H9 (cell line): ENCODE data around the gene C2orf92. TPM values are rescaled to one million over a fixed set of nuclear protein-coding genes. Genes with fewer than 3 reads are reported as not detected.

Experiments used
- DNase-seq: peaks from one replicate; pipeline ENCODE4 v3.0.0-alpha.2; 2017
- H2AFZ ChIP-seq: one replicate; pipeline ENCODE4 v1.6.1; 2013; ENCODE audit warnings: mild to moderate bottlenecking, low read length, control low read depth, moderate library complexity
- H2AK5ac ChIP-seq: 2 replicates; pipeline ENCODE4 v1.6.1; 2013; ENCODE audit warnings: low read length, control low read depth, mixed read lengths; ENCODE audit not compliant: insufficient read length
- H2BK120ac ChIP-seq: one replicate; pipeline ENCODE4 v1.6.1; 2013; ENCODE audit warnings: low read depth, mild to moderate bottlenecking, low read length, control low read depth, inconsistent platforms; ENCODE audit not compliant: poor library complexity, severe bottlenecking
- H2BK12ac ChIP-seq: 2 replicates; pipeline ENCODE4 v1.6.1; 2013; ENCODE audit warnings: low read length, control low read depth, mixed read lengths, low read depth; ENCODE audit not compliant: insufficient read length
- H2BK15ac ChIP-seq: 2 replicates; pipeline ENCODE4 v1.6.1; 2013; ENCODE audit warnings: low read depth, low read length, control low read depth
- H2BK20ac ChIP-seq: one replicate; pipeline ENCODE4 v1.6.1; 2013; ENCODE audit warnings: low read depth, mild to moderate bottlenecking, low read length, control low read depth, inconsistent platforms; ENCODE audit not compliant: poor library complexity, severe bottlenecking
- H2BK5ac ChIP-seq: 2 replicates; pipeline ENCODE4 v1.6.1; 2013; ENCODE audit warnings: low read length, control low read depth, mixed read lengths; ENCODE audit not compliant: insufficient read length
- H3K14ac ChIP-seq: 2 replicates; pipeline ENCODE4 v1.6.1; 2013; ENCODE audit warnings: low read length, control low read depth; ENCODE audit not compliant: insufficient read depth
- H3K18ac ChIP-seq: 2 replicates; pipeline ENCODE4 v1.6.1; 2013; ENCODE audit warnings: low read depth, mild to moderate bottlenecking, mixed read lengths, low read length, control low read depth; ENCODE audit not compliant: insufficient read length
- H3K23ac ChIP-seq: 2 replicates; pipeline ENCODE4 v1.6.1; 2013; ENCODE audit warnings: low read length, control low read depth, mixed read lengths, low read depth; ENCODE audit not compliant: insufficient read length
- H3K23me2 ChIP-seq: 2 replicates; pipeline ENCODE4 v1.6.1; 2013; ENCODE audit warnings: low read depth, mild to moderate bottlenecking, mixed read lengths, low read length, control low read depth; ENCODE audit not compliant: insufficient read length, poor library complexity, severe bottlenecking
- H3K27ac ChIP-seq: 2 replicates; pipeline ENCODE4 v1.5.1; 2013; ENCODE audit warnings: low read length, control low read depth, mixed read lengths, low read depth; ENCODE audit not compliant: insufficient read length
- H3K27me3 ChIP-seq: 2 replicates; pipeline ENCODE4 v1.6.1; 2013; ENCODE audit warnings: low read length, control low read depth, inconsistent platforms; ENCODE audit not compliant: insufficient read depth
- H3K4ac ChIP-seq: 2 replicates; pipeline ENCODE4 v1.6.1; 2013; ENCODE audit warnings: low read depth, mild to moderate bottlenecking, control low read depth, inconsistent platforms, low read length, moderate library complexity
- H3K4me1 ChIP-seq: 2 replicates; pipeline ENCODE4 v1.6.1; 2013; ENCODE audit warnings: low read length, control low read depth, inconsistent platforms; ENCODE audit not compliant: insufficient read depth
- H3K4me2 ChIP-seq: 2 replicates; pipeline ENCODE4 v1.6.1; 2013; ENCODE audit warnings: low read length, control low read depth, mixed read lengths; ENCODE audit not compliant: insufficient read length, insufficient read depth
- H3K56ac ChIP-seq: 2 replicates; pipeline ENCODE4 v1.6.1; 2013; ENCODE audit warnings: low read depth, mild to moderate bottlenecking, mixed read lengths, low read length, control low read depth; ENCODE audit not compliant: insufficient read length
- H3K79me1 ChIP-seq: 2 replicates; pipeline ENCODE4 v1.6.1; 2013; ENCODE audit warnings: low read depth, mild to moderate bottlenecking, moderate library complexity, low read length, control low read depth, inconsistent platforms; ENCODE audit not compliant: insufficient read depth, poor library complexity, severe bottlenecking
- H3K79me2 ChIP-seq: 2 replicates; pipeline ENCODE4 v1.6.1; 2013; ENCODE audit warnings: low read length, control low read depth, inconsistent platforms; ENCODE audit not compliant: insufficient read depth
- H3K9ac ChIP-seq: 2 replicates; pipeline ENCODE4 v1.6.1; 2013; ENCODE audit warnings: low read length, control low read depth, mixed read lengths; ENCODE audit not compliant: insufficient read length; ENCODE audit errors: extremely low read depth
- H3K9me3 ChIP-seq: one replicate; pipeline ENCODE4 v1.6.1; 2013; ENCODE audit warnings: low read depth, low read length, inconsistent platforms; ENCODE audit not compliant: control insufficient read depth
- H3T11ph ChIP-seq: one replicate; pipeline ENCODE4 v1.6.1; 2013; ENCODE audit warnings: mild to moderate bottlenecking, low read length, control low read depth, inconsistent platforms
- H4K20me1 ChIP-seq: one replicate; pipeline ENCODE4 v1.6.1; 2013; ENCODE audit not compliant: control insufficient read depth, insufficient read length, insufficient read depth
- H4K5ac ChIP-seq: 2 replicates; pipeline ENCODE4 v1.6.1; 2013; ENCODE audit warnings: low read depth, mild to moderate bottlenecking, mixed read lengths, low read length, control low read depth; ENCODE audit not compliant: insufficient read length
- H4K8ac ChIP-seq: replicated peaks from 2 replicates; pipeline ENCODE4 v1.6.1; 2013; ENCODE audit warnings: low read length, control low read depth, mixed read lengths, low read depth; ENCODE audit not compliant: insufficient read length
- H4K91ac ChIP-seq: 2 replicates; pipeline ENCODE4 v1.6.1; 2013; ENCODE audit warnings: low read depth, mild to moderate bottlenecking, moderate library complexity, mixed read lengths, low read length, control low read depth; ENCODE audit not compliant: insufficient read length
- H3K27ac Mint-ChIP-seq, 3 experiments: 2 replicates in 2 of 3; 3 replicates in 1 of 3; pipeline ENCODE4 v1.8.0; 2020 to 2021; ENCODE audit warnings: mixed read lengths in 3 of 3, mild to moderate bottlenecking in 1 of 3, moderate library complexity in 1 of 3
- H3K27me3 Mint-ChIP-seq: 2 replicates; pipeline ENCODE4 v1.8.0; 2021; ENCODE audit warnings: low read depth, mild to moderate bottlenecking, moderate library complexity, mixed read lengths
- H3K36me3 Mint-ChIP-seq, 3 experiments: 2 replicates in 2 of 3; 3 replicates in 1 of 3; pipeline ENCODE4 v1.8.0; 2020 to 2021; ENCODE audit warnings: low read depth in 3 of 3, mixed read lengths in 3 of 3; ENCODE audit not compliant: insufficient read depth in 1 of 3
- H3K4me1 Mint-ChIP-seq, 2 experiments: 2 replicates each; pipeline ENCODE4 v1.8.0; 2020; ENCODE audit warnings: mixed read lengths in 2 of 2
- H3K4me3 Mint-ChIP-seq, 2 experiments: 2 replicates in 1 of 2; 3 replicates in 1 of 2; pipeline ENCODE4 v1.8.0; 2020 to 2021; ENCODE audit warnings: mild to moderate bottlenecking in 2 of 2, mixed read lengths in 2 of 2, moderate library complexity in 1 of 2
- H3K9me3 Mint-ChIP-seq, 2 experiments: 2 replicates in 1 of 2; 3 replicates in 1 of 2; pipeline ENCODE4 v1.8.0; 2020; ENCODE audit warnings: mild to moderate bottlenecking in 2 of 2, mixed read lengths in 2 of 2, moderate library complexity in 1 of 2
- CTCF ChIP-seq: fragments of 200-600 bp; sonication (generic); conservative IDR thresholded peaks from 3 replicates; pipeline ENCODE4 v1.8.0; 2021; ENCODE audit warnings: antibody characterized with exemption, mild to moderate bottlenecking
- WGBS: extraction: QIAGEN DNeasy Blood & Tissue Kit; methylation state at CpG from one replicate; pipeline ENCODE4 v1.1.7; 2013; ENCODE audit warnings: missing lambda C conversion rate, low lambda C conversion rate, mixed read lengths; ENCODE audit not compliant: insufficient read length; ENCODE audit errors: extremely low coverage; 5-methylcytosine and 5-hydroxymethylcytosine counted together
- total RNA-seq: library from RNA; stranded (reverse); gene quantifications from 2 replicates; pipeline ENCODE4 v1.2.1, GENCODE V29; 2021

C2orf92 gene
- total RNA-seq, 1 experiment from 2014 or later, result 7.3 TPM

DNA sequence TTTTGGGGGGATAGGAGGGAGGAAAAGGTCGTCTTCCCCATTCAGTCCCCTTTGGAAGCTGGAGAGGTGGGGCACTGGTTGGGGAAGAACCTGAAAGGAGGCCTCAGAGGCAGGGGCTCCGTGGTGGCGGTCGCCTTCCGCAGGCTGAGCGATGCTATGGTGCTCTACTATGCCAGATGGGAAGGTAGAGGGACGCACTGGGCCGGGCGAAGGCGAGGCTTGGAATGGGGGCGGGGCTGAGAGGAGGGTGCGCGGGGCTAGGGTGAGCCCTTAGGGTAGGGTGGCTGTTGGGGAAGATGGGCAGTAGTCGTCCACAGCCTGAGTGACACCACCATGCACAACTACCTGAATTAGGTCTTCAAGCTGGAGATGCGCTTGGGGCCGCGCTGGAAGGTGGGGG is 55.0 kb downstream of the C2orf92 start:
- no peak overlapping the region for H2AFZ ChIP-seq

More for the DNA sequence above, 55.0 kb downstream of the C2orf92 start:
- no peak for TF ChIP-seq CTCF
- H3K9me3 ChIP-seq, result no peaks in the 10 kb centered on the region
- no peak overlapping the region for H4K91ac ChIP-seq
- H2BK120ac ChIP-seq, result no peak overlapping the region
- no peaks in the 10 kb centered on the region for H3K27me3 ChIP-seq
- no peak overlapping the region for H2BK12ac ChIP-seq
- no peak overlapping the region for H3K14ac ChIP-seq
- peaks cover 16% of the 10 kb centered on the region in 2 experiments for H3K4me1 Mint-ChIP-seq
- H2AK5ac ChIP-seq, result no peak overlapping the region
- no peak overlapping the region for H3K27ac Mint-ChIP-seq
- no peak overlapping the region for H4K8ac ChIP-seq
- H3K56ac ChIP-seq, result no peak overlapping the region
- no peak overlapping the region for H2BK15ac ChIP-seq
- H3K4ac ChIP-seq, result no peak overlapping the region
- no peaks in the 10 kb centered on the region for H3K23me2 ChIP-seq
- no peaks in the 10 kb centered on the region; a peak in 2 of 5 replicates for H3K9me3 Mint-ChIP-seq
- no peaks in the 10 kb centered on the region; the same call in none of the 2 replicates for H3K27me3 Mint-ChIP-seq
- no peak overlapping the region for H3K4me3 Mint-ChIP-seq
- H3K79me2 ChIP-seq, result no peaks in the 10 kb centered on the region
- no peak overlapping the region for H4K5ac ChIP-seq
- no peaks in the 10 kb centered on the region for H3K79me1 ChIP-seq
- H4K20me1 ChIP-seq, result no peaks in the 10 kb centered on the region
- no peak overlapping the region for H3K9ac ChIP-seq
- no peak overlapping the region for H3K18ac ChIP-seq
- H2BK5ac ChIP-seq, result no peak overlapping the region
- no peak overlapping the region for H3T11ph ChIP-seq
- H3K36me3 Mint-ChIP-seq, result no peaks in the 10 kb centered on the region; a peak in 2 of 7 replicates
- no peak for DNase-seq
- no peak overlapping the region for H3K4me2 ChIP-seq
- no peak overlapping the region for H2BK20ac ChIP-seq
- WGBS, result no CpG with 5 or more reads among the region's 17 CpGs
- H3K27ac ChIP-seq, result no peak overlapping the region
- peaks cover 6% of the 10 kb centered on the region for H3K4me1 ChIP-seq
- no peak overlapping the region for H3K23ac ChIP-seq
